ENCODE measurements around the gene COPS6. TPM values are rescaled to one million over a fixed set of nuclear protein-coding genes. Genes with fewer than 3 reads are reported as not detected.

COPS6 gene
- polyA plus RNA-seq, 6 donors from 2014 or later, result 109 to 249 (median 128) TPM

DNA sequence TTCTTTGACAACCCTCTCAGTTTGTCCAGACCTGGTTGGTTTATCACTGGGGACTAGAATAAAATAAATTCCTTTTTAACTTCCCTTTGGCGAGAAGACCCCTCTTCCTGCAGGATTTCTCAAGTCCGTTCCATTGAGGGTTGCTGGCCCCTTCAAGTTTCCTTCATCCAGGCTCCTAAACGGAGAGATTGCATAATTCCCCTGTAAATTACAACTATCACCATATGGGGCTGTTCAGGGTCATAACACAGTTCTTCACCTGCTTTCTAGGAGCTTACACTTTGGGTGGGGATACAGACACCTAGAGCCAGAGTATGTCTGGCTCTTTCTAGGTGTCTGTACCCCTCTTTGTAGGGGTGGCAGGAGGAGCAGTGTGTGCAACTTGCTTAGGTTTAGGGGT lies 3.3 kb upstream of the COPS6 start:
- Mint-ChIP-seq H3K27me3 (no peaks in the 10 kb centered on the region), H3K27ac (peak overlapping the region in 1 of 6 donors; percentile 41), H3K4me1 (peaks cover 32 to 50% (median 45%) of the 10 kb centered on the region in 3 donors), H3K4me3 (peak overlapping the region in 3 of 8 donors; percentile 33 to 69 (median 51)), H3K36me3 (no peaks in the 10 kb centered on the region), H3K9me3 (peaks cover 0 to 3% (median 0%) of the 10 kb centered on the region in 7 donors)
- no peak for ATAC-seq (ENCODE audit: low read depth in 2 of 2)
- DNase-seq, result no peak

DNA sequence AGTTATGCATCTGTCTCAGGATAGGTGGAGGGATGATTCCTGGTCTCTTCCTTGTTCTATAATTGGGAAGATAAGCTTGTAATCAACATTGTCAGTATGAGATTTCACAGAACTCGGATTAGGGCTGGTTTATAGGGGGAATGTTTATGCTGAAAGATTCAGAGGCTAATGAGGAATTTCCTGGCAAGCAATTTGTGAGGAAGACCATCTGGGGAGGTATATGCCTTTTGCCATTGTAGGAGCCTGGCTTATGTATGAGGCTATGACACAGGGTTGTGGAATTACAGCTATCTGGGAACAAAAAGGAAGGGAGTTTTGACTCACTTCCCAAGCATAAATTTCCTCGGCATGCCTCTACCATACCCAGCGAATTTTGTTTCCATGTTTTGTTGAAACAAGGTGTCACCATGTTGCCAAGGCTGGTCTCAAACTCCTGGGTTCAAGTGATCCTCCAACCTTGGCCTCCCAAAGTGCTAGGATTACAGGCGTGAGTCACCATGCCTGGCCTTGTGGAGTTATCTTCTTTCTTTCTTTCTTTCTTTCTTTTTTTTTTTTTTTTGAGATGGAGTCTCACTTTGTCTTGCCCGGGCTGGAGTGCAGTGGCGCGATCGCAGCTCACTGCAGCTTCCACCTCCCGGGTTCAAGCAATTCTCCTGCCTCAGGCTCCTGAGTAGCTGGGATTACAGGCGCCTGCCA lies 1.6 kb upstream of the COPS6 start:
- no peak for DNase-seq
- Mint-ChIP-seq H3K27ac (peak overlapping the region in 5 of 6 donors; percentile 1 to 98 (median 72)), H3K36me3 (peaks cover 6 to 8% of the 10 kb centered on the region in 2 donors), H3K4me1 (peaks cover 18 to 42% (median 30%) of the 10 kb centered on the region in 3 donors), H3K4me3 (peak overlapping the region in 6 of 8 donors; percentile 9 to 90 (median 58)), H3K27me3 (no peaks in the 10 kb centered on the region), H3K9me3 (peaks cover 0 to 3% (median 0%) of the 10 kb centered on the region in 7 donors)
- no peak for ATAC-seq (ENCODE audit: low read depth in 2 of 2)

DNA sequence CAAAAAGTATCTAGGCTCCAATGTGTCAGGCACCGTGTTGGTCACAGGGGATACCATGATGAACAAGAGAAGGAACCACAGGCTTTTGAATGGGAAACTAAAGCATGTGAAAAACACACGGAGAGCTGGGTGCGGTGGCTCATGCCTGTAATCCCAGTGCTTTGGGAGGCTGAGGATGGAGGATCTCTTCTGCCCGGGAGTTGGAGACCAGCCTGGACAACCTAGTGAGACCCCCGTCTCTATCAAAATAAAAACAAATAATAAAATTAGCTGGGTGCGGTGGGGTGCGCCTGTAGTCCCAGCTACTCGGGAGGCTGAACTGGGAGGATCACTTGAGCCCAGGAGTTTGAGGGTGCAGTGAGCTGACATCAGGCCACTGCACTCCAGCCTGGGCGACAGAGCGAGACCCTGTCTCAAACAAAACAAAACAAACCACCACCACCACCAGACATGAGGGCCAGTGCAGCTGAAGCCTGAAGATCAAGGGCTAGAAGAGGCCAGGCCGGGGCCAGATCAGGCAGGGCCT lies 611 bp upstream of the COPS6 start:
- no peak for DNase-seq
- Mint-ChIP-seq H3K27me3 (no peaks in the 10 kb centered on the region), H3K27ac (peak overlapping the region; percentile 30 to 98 (median 94)), H3K4me3 (peak overlapping the region; percentile 87 to 94 (median 90)), H3K36me3 (peaks cover 11 to 12% of the 10 kb centered on the region in 2 donors), H3K4me1 (peaks cover 12 to 33% (median 22%) of the 10 kb centered on the region in 3 donors), H3K9me3 (peaks cover 0 to 3% (median 0%) of the 10 kb centered on the region in 7 donors)
- peak; percentile 23 to 28 for ATAC-seq (ENCODE audit: low read depth in 2 of 2)

DNA sequence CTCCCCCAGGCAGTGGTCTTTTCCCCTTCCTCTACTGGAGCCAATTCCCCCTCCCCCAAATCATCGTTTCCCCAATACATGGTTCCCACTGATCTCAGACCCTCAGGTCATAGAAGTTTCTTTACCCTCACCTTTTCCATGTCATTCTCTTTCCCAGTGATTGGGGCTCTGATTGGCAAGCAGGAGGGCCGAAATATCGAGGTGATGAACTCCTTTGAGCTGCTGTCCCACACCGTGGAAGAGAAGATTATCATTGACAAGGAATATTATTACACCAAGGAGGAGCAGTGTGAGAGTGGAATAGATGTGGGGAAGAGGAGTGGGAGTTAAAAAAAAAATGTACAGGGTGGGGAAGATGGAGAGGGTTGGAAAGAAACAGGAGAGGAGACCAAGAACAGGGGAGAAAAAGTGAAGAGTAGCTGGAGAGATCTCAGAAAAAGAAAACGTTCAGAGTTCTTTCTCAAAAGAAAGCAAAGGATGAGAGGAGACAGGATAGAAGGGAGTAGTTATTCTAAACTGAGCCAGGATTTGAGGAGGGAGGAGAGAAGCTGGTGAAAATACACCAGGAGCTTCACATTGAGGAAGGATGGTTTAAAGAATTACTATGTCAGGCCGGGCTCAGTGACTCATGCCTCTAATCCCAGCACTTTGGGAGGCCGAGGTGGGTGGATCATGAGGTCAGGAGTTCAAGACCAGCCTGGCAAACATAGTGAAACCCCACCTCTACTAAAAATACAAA lies 858 bp downstream of the COPS6 start:
- peak overlapping the region; percentile 49 to 95 (median 89) for H3K27ac Mint-ChIP-seq
- peaks cover 0 to 3% (median 0%) of the 10 kb centered on the region in 7 donors for H3K9me3 Mint-ChIP-seq
- peaks cover 12 to 31% (median 15%) of the 10 kb centered on the region in 3 donors for H3K4me1 Mint-ChIP-seq
- ATAC-seq (ENCODE audit: low read depth in 2 of 2) (no peak), DNase-seq (no peak)
- H3K4me3 Mint-ChIP-seq, result peak overlapping the region; percentile 87 to 94 (median 90)
- no peaks in the 10 kb centered on the region for H3K27me3 Mint-ChIP-seq
- peaks cover 11 to 19% of the 10 kb centered on the region in 2 donors for H3K36me3 Mint-ChIP-seq

DNA sequence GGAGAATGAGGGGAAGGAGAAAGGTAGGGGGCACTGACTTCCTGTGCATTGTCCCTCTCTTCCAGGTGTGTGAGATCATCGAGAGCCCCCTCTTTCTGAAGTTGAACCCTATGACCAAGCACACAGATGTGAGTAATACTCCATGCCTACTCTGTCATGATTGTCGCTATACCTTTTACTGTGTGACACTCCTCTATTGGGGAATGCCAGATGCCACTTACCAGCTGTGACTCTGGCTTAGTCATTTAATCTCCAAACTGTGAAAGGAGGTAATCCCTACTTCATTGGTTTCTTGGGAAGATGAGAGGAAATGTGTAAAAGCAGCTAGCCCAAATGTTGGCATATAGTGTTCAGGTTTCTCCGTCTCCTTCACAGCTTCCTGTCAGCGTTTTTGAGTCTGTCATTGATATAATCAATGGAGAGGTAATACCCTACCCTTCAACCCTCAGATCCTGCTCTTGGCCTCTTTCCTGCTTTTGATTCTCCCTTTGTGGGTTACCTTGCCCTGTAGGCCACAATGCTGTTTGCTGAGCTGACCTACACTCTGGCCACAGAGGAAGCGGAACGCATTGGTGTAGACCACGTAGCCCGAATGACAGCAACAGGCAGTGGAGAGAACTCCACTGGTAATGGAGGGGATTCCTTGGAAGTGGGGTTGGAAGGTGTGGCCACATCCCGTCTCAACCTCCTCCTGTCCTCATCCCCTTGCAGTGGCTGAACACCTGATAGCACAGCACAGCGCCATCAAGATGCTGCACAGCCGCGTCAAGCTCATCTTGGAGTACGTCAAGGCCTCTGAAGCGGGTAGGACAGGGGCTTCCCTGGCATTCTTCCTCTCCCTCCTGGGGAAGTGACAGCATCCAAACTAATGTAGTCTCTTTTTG lies 2.0 kb downstream of the COPS6 start:
- H3K4me1 Mint-ChIP-seq, result peaks cover 12 to 39% (median 17%) of the 10 kb centered on the region in 3 donors
- no peak for DNase-seq
- ATAC-seq (ENCODE audit: low read depth in 2 of 2), result no peak
- H3K36me3 Mint-ChIP-seq, result peaks cover 11 to 21% of the 10 kb centered on the region in 2 donors
- peaks cover 0 to 3% (median 0%) of the 10 kb centered on the region in 7 donors for H3K9me3 Mint-ChIP-seq
- peak overlapping the region in 3 of 6 donors; percentile 42 to 93 (median 43) for H3K27ac Mint-ChIP-seq
- peak overlapping the region in 6 of 8 donors; percentile 57 to 90 (median 88) for H3K4me3 Mint-ChIP-seq
- no peaks in the 10 kb centered on the region for H3K27me3 Mint-ChIP-seq

DNA sequence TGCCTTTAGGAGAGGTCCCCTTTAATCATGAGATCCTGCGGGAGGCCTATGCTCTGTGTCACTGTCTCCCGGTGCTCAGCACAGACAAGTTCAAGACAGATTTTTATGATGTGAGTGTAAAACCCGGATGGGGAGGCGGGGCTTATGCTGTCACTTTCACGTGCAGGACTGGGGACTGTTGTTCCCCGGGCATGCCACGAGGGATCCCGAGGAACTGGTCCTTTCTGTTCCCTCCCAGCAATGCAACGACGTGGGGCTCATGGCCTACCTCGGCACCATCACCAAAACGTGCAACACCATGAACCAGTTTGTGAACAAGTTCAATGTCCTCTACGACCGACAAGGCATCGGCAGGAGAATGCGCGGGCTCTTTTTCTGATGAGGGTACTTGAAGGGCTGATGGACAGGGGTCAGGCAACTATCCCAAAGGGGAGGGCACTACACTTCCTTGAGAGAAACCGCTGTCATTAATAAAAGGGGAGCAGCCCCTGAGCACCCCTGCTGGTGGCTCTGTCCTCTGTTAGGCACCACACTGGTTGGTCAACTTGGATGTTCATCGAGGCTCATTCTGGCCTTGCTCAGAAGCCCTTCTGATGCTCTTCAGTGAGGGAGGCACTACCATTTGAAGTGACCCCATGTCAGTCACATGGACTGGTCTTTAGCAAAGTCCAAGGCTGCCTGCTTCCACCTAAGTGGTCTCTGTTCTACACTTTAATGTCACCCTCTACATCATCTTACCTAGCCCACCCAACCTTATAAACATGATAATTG lies 2.8 kb downstream of the COPS6 start:
- ATAC-seq (ENCODE audit: low read depth in 2 of 2), result no peak
- peaks cover 16 to 39% (median 24%) of the 10 kb centered on the region in 3 donors for H3K4me1 Mint-ChIP-seq
- H3K4me3 Mint-ChIP-seq, result peak overlapping the region in 5 of 8 donors; percentile 30 to 87 (median 44)
- peak overlapping the region in 3 of 6 donors; percentile 12 to 59 (median 42) for H3K27ac Mint-ChIP-seq
- no peak for DNase-seq
- peaks cover 11 to 26% of the 10 kb centered on the region in 2 donors for H3K36me3 Mint-ChIP-seq
- H3K9me3 Mint-ChIP-seq, result peaks cover 0 to 3% (median 0%) of the 10 kb centered on the region in 7 donors
- H3K27me3 Mint-ChIP-seq, result no peaks in the 10 kb centered on the region

DNA sequence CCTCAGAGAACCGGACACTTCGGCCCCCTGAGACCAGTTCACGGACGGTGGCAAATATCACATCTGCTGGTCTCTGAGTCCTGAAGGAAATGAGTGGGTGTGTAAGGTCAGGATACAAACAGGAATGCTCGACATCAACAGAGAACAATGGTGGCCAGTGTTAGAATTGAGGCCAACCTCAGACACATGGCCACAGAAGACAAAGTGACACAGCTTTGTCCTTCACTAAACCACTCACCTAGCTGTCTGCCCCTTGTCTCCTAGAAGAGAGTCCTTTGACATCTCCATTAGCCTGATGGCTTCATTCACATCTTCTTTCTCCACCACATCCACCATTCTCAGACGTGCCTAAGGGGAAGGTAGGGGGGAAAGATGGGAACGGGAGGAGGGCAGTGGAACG lies 4.3 kb downstream of the COPS6 start:
- ATAC-seq (ENCODE audit: low read depth in 2 of 2), result no peak
- peak overlapping the region in 1 of 8 donors; percentile 87 for H3K4me3 Mint-ChIP-seq
- H3K27ac Mint-ChIP-seq, result peak overlapping the region in 2 of 6 donors; percentile 49 to 70
- H3K9me3 Mint-ChIP-seq, result peaks cover 0 to 3% (median 0%) of the 10 kb centered on the region in 7 donors
- H3K27me3 Mint-ChIP-seq, result no peaks in the 10 kb centered on the region
- peaks cover 22 to 37% (median 32%) of the 10 kb centered on the region in 3 donors for H3K4me1 Mint-ChIP-seq
- H3K36me3 Mint-ChIP-seq, result peaks cover 20 to 35% of the 10 kb centered on the region in 2 donors
- DNase-seq, result no peak

DNA sequence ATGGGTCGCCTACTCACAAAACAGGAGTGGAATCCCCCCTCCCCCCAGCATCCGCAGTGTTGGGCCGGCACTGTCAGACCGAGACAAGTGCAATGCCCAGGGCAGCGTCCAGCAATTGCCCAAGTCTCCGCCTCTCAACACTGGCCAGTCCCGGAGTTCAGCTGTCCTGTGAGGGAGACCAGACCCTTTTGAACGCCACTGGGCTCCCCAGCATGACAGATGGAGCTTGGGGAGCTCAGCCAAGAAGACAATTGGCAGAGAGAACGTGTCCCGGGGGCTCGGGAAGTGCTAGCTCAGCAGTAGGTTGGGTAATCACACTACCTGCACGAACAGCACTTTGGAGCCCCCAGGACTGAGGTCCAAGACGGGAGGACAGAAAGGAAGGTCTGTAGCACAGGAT lies 4.7 kb downstream of the COPS6 start:
- ATAC-seq (ENCODE audit: low read depth in 2 of 2), result no peak
- Mint-ChIP-seq H3K4me1 (peaks cover 26 to 36% (median 33%) of the 10 kb centered on the region in 3 donors), H3K36me3 (peaks cover 24 to 39% of the 10 kb centered on the region in 2 donors), H3K27me3 (no peaks in the 10 kb centered on the region), H3K27ac (peak overlapping the region in 1 of 6 donors; percentile 70), H3K4me3 (peak overlapping the region in 1 of 8 donors; percentile 75), H3K9me3 (peaks cover 0 to under 1% (median 0%) of the 10 kb centered on the region in 7 donors)
- no peak for DNase-seq

DNA sequence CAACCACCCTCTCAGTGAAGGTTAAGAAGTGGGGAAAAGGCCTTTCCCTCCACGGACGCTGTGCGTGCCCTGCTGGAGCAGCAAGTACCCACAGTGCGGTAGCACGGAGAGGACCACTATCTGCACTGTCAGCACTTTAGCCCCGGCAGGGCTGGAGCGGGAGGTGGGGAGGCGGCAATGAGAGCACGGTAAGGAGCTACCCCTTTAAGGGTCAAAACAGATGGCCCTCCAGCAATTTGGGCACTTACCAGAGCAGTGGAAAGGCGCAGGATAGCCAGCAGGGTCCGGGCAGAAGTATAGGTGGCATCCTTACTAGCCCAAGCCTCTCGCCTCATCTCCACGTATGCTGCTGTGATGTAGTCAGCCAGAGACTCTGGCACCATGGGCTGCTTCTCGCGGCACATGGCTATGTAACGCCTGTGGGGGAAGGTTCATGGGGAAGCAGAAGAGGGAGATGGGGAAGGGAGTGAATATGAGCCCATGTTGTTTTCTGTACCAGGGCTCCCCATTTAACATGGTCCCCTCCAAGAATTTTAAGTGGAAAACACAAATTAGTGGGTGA lies 5.2 kb downstream of the COPS6 start:
- Mint-ChIP-seq H3K4me1 (peaks cover 31 to 40% (median 38%) of the 10 kb centered on the region in 3 donors), H3K27ac (peak overlapping the region in 1 of 6 donors; percentile 70), H3K4me3 (peak overlapping the region in 1 of 8 donors; percentile 75), H3K36me3 (peaks cover 27 to 44% of the 10 kb centered on the region in 2 donors), H3K9me3 (no peaks in the 10 kb centered on the region), H3K27me3 (no peaks in the 10 kb centered on the region)
- no peak for DNase-seq
- ATAC-seq (ENCODE audit: low read depth in 2 of 2), result no peak

DNA sequence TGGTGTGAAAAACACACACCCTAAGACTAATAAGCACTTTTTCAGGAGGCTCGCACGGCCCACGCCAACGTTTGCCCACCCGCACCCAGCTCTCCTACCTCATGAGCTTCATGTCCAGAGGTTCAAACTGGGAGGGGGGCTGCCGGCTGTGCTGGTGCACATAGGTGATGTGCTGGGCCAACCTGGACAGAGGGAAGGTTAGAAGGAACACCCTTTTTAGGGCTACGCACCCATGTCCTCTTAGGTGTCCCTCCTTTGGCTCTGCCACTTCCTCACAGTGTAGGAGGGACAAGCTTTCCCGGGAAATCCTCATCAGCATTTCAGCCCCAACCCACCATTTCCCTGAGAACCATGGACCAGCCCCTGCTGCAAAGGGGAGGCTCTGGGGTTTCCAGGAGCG lies 6.5 kb downstream of the COPS6 start:
- Mint-ChIP-seq H3K27me3 (no peaks in the 10 kb centered on the region), H3K36me3 (peaks cover 27 to 52% of the 10 kb centered on the region in 2 donors), H3K9me3 (no peaks in the 10 kb centered on the region), H3K4me3 (peak overlapping the region in 1 of 8 donors; percentile 75), H3K4me1 (peaks cover 35 to 41% (median 40%) of the 10 kb centered on the region in 3 donors), H3K27ac (peak overlapping the region in 1 of 6 donors; percentile 89)
- ATAC-seq (ENCODE audit: low read depth in 2 of 2), result no peak
- no peak for DNase-seq

DNA sequence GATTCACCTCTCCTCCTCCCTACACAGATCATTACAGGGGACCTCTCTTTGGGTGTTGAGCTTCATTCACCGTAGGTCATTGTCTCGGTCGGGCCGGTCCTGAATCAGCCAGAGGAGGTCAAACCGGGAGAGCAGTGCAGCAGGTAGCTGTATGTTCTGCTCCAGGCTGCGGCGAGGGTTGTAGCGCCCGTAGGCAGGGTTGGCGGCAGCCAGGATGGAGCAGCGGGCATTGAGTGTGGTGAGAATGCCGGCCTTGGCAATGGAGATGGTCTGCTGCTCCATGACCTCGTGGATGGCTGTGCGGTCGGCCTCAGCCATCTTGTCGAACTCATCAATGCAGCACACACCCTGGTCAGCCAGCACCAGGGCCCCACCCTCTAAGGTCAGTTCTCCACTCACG lies 6.9 kb downstream of the COPS6 start:
- no peak for DNase-seq
- Mint-ChIP-seq H3K27me3 (no peaks in the 10 kb centered on the region), H3K36me3 (peaks cover 27 to 52% of the 10 kb centered on the region in 2 donors), H3K4me1 (peaks cover 35 to 43% (median 38%) of the 10 kb centered on the region in 3 donors), H3K4me3 (peak overlapping the region in 2 of 8 donors; percentile 66 to 75), H3K27ac (peak overlapping the region in 1 of 6 donors; percentile 89), H3K9me3 (no peaks in the 10 kb centered on the region)
- ATAC-seq (ENCODE audit: low read depth in 2 of 2), result no peak
